Measurements from ENCODE around the gene PEX5L.

DNA sequence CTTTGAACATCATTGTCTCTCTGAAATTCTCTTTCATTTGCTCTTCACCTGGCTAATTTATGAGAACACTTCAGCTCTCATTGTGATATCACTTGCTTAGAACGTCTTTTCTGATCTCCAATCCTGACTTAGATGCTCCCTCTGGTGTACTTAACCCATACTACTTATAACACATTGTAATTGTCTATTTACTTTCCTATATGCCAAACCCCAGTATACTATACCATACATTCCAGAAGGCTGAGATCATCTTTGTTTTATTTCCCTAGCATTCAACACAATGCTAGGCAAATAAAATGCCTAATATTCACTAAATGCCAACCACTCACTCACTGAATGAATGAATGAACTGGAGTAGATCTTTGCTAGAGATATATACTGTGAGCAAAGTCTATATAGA is 27.0 kb upstream of the PEX5L start:
- TF ChIP-seq, protein P1, sequence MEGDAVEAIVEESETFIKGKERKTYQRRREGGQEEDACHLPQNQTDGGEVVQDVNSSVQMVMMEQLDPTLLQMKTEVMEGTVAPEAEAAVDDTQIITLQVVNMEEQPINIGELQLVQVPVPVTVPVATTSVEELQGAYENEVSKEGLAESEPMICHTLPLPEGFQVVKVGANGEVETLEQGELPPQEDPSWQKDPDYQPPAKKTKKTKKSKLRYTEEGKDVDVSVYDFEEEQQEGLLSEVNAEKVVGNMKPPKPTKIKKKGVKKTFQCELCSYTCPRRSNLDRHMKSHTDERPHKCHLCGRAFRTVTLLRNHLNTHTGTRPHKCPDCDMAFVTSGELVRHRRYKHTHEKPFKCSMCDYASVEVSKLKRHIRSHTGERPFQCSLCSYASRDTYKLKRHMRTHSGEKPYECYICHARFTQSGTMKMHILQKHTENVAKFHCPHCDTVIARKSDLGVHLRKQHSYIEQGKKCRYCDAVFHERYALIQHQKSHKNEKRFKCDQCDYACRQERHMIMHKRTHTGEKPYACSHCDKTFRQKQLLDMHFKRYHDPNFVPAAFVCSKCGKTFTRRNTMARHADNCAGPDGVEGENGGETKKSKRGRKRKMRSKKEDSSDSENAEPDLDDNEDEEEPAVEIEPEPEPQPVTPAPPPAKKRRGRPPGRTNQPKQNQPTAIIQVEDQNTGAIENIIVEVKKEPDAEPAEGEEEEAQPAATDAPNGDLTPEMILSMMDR (conservative IDR thresholded peaks at IDR 0.05 in 1 of 2, IDR thresholded peaks at IDR 0.05 in 1 of 2; ENCODE audit: low read depth in 1 of 2, low read length in 2 of 2) = no peak
- TF ChIP-seq EZH2 (IDR thresholded peaks at IDR 0.05; ENCODE audit: low read length, missing control alignments) = no peak

All from fibroblast of lung (primary cell).